ENCODE measurements around the gene SPNS3.

SPNS3 gene

DNA sequence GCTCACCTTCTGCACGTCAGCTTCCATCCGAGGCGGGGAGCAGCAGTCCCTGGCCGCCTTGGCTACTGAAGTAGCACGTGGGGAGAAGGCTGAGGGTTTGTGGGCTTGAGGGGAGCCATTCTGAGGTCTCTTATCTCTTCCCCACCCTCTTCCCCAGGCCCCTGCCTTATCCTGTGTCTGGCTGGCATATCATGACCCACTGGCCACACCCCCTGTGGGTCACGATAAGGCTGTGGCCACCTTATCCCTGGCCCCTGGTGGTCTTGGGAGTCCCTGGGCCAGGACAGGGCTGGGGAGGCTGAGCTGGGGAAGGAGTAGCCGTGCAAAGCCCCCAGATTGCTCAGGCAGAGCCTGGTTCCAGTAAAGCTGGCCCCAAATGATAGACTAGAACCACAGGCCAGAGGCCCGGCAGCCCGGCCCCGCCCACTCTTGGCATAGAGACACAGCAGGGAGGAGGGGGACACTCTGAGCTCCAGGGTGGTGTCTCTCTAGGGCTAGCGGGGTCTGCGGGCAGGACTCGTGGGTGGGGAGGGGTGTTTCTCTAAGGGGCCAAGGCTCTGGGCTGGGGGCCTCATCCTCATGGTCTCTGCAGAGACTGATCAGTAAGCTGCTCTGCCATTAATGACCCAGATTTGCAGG is 72.6 kb downstream of the SPNS3 start:
- H3K27me3 ChIP-seq: no peaks in the 10 kb centered on the region
- peaks cover 96% of the 10 kb centered on the region for H4K20me1 ChIP-seq
- TF ChIP-seq Cebpa-rat (IDR thresholded peaks at IDR 0.05): no peak
- H3K9me3 ChIP-seq: no peaks in the 10 kb centered on the region
- peak overlapping the region; percentile 19; the same call in 1 of the 2 replicates for H3K27ac ChIP-seq
- H3K9ac ChIP-seq: no peak overlapping the region
- H3K36me3 ChIP-seq: no peaks in the 10 kb centered on the region
- H3K4me3 ChIP-seq: no peak overlapping the region
- peaks cover 91% of the 10 kb centered on the region for H3K4me1 ChIP-seq
- peak overlapping the region; percentile 82 for H3K4me2 ChIP-seq

DNA sequence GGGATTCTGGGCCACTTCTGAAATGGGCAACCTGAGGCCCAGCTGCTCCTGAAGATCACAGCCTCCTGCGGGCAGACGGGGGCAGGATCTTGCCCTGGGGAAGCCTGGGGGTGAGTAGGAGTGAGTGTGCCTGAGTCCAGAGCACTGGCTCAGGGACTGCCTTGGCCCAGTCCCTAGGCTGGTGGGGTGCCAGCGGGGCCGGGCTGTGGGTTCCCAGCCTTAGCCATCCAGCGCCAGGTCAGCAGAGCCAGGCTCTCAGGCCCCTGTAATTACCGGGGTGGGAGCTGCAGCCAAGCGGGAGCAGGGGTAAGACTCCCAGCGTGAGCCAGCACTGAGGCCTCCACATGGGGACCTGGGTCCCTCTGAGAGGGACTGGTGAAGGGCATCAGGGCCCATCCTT is 73.2 kb downstream of the SPNS3 start:
- H3K4me1 ChIP-seq: peaks cover 89% of the 10 kb centered on the region
- no peak for TF ChIP-seq Cebpa-rat (IDR thresholded peaks at IDR 0.05)
- no peak overlapping the region for H3K27ac ChIP-seq
- peaks cover 94% of the 10 kb centered on the region for H4K20me1 ChIP-seq
- no peak overlapping the region for H3K9ac ChIP-seq
- no peak overlapping the region for H3K4me3 ChIP-seq
- H3K27me3 ChIP-seq: no peaks in the 10 kb centered on the region
- no peaks in the 10 kb centered on the region for H3K9me3 ChIP-seq
- no peaks in the 10 kb centered on the region for H3K36me3 ChIP-seq
- H3K4me2 ChIP-seq: no peak overlapping the region

DNA sequence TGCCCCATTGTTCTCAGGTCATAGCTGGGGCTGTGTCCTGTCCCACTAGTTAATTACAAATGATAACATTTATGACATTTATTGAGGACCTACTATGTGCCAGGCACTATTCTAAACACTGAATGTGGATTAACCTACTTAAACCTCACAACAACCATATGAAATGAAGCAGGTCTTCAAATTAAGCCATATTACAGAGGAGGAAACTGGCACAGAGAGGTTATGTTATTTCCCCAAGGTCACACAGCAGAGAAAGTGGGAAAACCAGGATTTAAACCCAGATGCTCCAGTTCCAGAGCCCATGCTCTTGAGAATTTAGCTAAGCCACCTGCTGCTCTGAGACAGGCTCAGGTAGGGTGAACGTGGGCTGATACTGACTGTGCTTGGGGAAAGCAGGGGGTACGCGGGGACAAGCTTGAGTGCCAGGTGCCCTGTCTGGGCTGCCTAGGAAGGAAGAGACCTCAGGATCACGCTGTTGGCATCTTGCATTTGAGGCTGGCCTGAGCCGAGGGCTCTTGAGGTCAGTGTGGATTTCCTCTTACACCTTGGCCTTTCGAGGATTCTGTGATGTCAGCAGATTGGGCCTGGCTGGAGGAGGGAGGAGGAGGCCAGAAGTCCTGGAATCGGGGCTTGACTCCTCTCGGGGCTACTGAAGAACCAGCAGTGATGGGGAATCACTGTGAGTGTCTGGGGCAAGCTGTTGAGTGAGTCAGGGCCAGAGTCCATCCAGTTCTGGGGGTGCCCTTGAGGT is 73.8 kb downstream of the SPNS3 start:
- H3K4me3 ChIP-seq: no peak overlapping the region
- no peak for TF ChIP-seq Cebpa-rat (IDR thresholded peaks at IDR 0.05)

DNA sequence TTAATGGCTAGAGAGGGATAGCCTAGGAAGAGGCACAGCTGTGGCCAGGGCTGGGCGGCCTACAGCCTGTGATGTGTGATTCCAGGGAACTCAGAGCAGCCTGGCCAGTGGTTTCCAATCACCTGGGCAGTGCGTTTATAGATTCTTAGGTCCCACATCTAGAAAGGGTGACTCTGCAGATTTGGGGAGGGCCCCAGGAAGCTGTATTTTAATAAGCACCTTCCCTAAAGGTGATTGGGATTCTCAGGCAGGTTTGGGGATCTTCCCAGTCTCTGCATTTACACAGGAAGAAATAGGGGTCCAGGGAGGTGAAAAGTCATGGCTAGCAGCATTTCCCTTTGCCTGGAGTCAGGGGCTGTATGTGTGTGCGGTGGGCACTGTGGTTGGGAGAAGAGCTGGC is 74.5 kb downstream of the SPNS3 start:
- Histone ChIP-seq H3K36me3 (no peaks in the 10 kb centered on the region), H3K4me3 (no peak overlapping the region), H4K20me1 (peaks cover 93% of the 10 kb centered on the region), H3K9me3 (no peaks in the 10 kb centered on the region), H3K9ac (no peak overlapping the region), H3K27ac (peak overlapping the region; percentile 50; the same call in 1 of the 2 replicates), H3K4me2 (peak overlapping the region; percentile 88), H3K4me1 (peaks cover 79% of the 10 kb centered on the region), H3K27me3 (no peaks in the 10 kb centered on the region)
- no peak for TF ChIP-seq Cebpa-rat (IDR thresholded peaks at IDR 0.05)

More for the DNA sequence above, 73.8 kb downstream of the SPNS3 start:
- peaks cover 86% of the 10 kb centered on the region for H3K4me1 ChIP-seq
- no peak overlapping the region for H3K27ac ChIP-seq
- H3K36me3 ChIP-seq: no peaks in the 10 kb centered on the region
- H3K9ac ChIP-seq: no peak overlapping the region
- H4K20me1 ChIP-seq: peaks cover 93% of the 10 kb centered on the region
- H3K27me3 ChIP-seq: no peaks in the 10 kb centered on the region
- no peak overlapping the region for H3K4me2 ChIP-seq
- no peaks in the 10 kb centered on the region for H3K9me3 ChIP-seq

DNA sequence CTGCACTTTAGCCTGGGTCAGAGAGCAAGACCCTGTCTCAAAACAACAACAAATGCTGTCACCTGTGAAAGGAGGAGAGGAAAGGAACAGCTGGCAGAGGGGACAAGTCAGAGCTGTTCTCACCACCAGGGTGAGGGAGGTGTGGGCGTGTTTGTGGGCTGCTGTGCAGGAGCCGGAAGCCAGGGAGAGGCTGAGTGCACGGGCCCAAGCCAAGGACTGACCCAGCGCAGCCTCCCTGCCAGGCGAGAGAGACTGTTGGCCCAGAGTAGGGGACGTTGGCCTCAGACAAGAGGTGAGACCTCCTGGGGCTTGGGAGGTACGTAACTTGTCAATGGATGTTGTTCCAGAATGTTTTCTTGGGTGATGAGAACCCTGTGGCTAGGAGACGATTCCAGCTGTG is 75.7 kb downstream of the SPNS3 start:
- Histone ChIP-seq H3K4me2 (peak overlapping the region; percentile 88), H4K20me1 (peaks cover 83% of the 10 kb centered on the region), H3K27ac (peak overlapping the region; percentile 50)

DNA sequence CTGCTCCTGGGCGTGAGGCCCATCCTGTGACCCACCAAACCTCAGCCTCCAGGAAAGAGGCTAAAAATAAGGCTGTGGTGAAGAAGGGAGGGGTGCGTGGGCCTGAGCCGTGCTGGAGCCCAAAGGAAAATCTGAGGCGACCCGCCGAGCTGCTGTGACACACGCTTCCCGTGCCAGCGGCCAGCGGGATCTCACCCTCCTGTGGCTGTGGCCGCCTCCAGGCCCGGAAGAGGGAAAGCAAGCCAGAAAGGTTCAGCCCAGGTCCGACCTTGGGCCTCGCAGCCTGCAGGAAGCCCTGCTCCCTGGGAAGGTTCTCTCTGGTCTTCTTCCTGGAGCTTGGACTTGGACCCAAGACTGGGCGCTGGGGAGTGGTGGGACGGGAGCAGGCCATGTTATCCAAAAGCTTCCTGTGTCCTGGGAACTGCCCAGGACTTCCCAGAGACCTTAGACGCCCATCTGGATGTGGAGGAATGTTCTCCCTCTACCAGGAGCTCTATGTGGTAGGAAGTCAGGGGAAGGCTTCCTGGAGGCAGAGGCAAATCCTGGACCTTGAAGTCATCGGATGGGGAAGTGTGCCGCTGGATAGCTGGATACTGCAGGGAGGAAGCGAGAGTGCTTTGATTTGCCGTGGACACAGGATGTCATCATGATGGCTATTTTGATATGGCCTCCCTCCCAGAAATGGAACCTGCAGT is 76.3 kb downstream of the SPNS3 start:
- Histone ChIP-seq H3K27ac (peak overlapping the region; percentile 50), H3K4me2 (peak overlapping the region; percentile 88), H3K9me3 (no peaks in the 10 kb centered on the region), H3K9ac (peak overlapping the region; percentile 58; the same call in 1 of the 2 replicates), H3K36me3 (no peaks in the 10 kb centered on the region), H3K4me1 (peaks cover 70% of the 10 kb centered on the region), H3K27me3 (no peaks in the 10 kb centered on the region), H4K20me1 (peaks cover 76% of the 10 kb centered on the region), H3K4me3 (peak overlapping the region; percentile 15; the same call in 1 of the 2 replicates)
- no peak for TF ChIP-seq Cebpa-rat (IDR thresholded peaks at IDR 0.05)

More for the DNA sequence above, 75.7 kb downstream of the SPNS3 start:
- H3K4me1 ChIP-seq: peaks cover 70% of the 10 kb centered on the region
- no peaks in the 10 kb centered on the region for H3K27me3 ChIP-seq
- peak overlapping the region; percentile 15 for H3K4me3 ChIP-seq
- no peaks in the 10 kb centered on the region for H3K9me3 ChIP-seq
- peak overlapping the region; percentile 58; the same call in 1 of the 2 replicates for H3K9ac ChIP-seq
- no peaks in the 10 kb centered on the region for H3K36me3 ChIP-seq
- no peak for TF ChIP-seq Cebpa-rat (IDR thresholded peaks at IDR 0.05)

DNA sequence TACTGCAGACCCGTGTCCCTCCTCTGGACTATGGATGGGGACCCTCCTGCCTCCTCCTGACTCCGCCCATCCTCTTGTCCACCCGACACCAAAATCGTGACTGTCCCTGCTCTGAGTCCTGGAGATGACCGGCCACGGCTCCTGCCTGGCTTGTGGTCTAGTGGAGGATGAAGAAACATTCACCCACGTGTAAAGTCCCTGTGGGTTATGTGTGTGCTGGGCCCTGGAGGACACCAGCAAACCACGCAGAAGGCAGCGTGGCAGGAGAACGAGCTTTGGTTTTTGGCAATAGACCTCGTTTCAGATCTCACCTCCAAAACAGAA is 76.8 kb downstream of the SPNS3 start:
- Histone ChIP-seq H3K36me3 (no peaks in the 10 kb centered on the region), H3K4me2 (peak overlapping the region; percentile 88), H3K27ac (no peak overlapping the region), H3K9ac (no peak overlapping the region), H3K4me3 (no peak overlapping the region), H3K27me3 (no peaks in the 10 kb centered on the region), H4K20me1 (peaks cover 71% of the 10 kb centered on the region), H3K4me1 (peaks cover 70% of the 10 kb centered on the region), H3K9me3 (no peaks in the 10 kb centered on the region)
- TF ChIP-seq Cebpa-rat (IDR thresholded peaks at IDR 0.05): no peak

DNA sequence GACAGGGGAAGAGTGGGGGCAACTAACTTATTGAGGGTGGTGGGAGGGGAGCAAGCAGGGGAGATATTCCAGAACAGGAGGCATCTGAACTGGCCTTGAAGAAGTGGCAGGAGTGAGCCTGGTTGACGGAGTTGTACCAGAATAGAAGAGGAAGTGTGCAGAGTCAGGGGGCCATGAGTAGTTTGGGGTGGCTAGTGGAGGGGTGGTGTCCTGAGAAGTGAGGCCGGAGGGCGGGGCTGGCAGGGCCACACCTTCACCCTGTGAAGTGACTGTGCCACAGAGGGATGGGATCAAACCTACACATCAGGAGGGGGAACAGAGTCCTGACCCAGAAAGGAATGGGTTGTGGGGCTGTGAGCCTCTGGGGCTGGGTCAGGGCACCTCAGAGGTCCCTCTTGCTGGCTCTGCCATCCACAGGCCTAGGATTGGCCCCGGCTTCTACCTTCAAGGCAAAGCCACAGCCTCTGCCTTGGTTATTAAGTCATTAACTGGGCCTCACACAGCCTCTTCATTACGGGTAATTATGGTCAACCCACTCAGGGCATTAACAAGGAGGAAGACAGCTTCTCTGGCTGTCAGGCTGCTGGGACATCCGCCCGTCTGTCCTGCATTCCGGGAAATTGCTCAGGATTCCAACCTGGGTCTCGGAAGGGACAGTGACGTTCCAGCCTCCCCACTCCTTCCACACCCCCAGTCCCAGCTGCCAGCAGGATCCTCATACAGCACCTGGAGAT is 77.6 kb downstream of the SPNS3 start:
- H3K9me3 ChIP-seq: no peaks in the 10 kb centered on the region
- no peaks in the 10 kb centered on the region for H3K27me3 ChIP-seq
- peaks cover 70% of the 10 kb centered on the region for H3K4me1 ChIP-seq

More for the DNA sequence above, 77.6 kb downstream of the SPNS3 start:
- TF ChIP-seq Cebpa-rat (IDR thresholded peaks at IDR 0.05): no peak
- Histone ChIP-seq H3K4me2 (peak overlapping the region; percentile 88), H3K36me3 (no peaks in the 10 kb centered on the region), H3K4me3 (no peak overlapping the region), H3K27ac (no peak overlapping the region), H3K9ac (no peak overlapping the region), H4K20me1 (peaks cover 63% of the 10 kb centered on the region)
